ENCODE measurements around the gene SBNO2. TPM values are rescaled to one million over a fixed set of nuclear protein-coding genes. Genes with fewer than 3 reads are reported as not detected.

The SBNO2 gene
- total and polyA plus RNA-seq, 9 of the 15 experiments (the other 6 are each of a cell fraction or from before 2014, with no cell fraction given): 0.01 to 46.2 (median 6.7) TPM

DNA sequence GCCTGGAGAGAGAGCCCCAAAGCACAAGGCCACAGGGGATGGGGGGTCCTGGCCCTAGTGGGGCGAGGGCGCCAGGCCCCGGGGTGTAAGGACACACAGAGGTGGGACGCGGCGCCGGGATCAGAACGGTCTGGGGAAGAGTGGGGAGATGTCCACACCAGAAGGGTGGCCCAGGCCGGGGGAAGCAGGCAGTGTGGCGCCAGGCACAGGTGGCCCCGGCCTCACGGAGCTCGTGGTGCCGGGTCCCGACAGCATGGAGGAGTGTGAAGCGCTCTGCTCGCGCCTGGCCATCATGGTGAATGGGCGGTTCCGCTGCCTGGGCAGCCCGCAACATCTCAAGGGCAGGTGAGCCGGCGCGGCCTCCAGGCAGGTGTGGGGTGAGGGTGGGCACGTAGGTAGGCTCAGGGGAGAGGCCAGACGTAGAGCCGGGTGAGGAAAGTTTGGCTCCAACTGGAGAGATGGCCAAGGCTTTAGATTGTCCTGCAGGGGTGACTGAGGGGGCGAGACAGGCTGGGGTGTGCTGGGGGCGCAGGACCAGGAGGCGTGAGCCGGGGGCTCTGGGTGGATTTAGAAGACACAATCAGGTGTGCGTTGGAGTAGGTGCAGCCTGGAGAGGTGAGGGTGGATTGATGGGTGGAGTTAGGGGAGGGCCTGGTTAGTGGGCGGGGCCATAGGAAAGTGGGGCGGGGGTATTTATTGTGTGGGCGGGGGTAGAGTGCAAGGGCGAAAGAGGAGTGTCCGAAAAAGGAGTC, 110.0 kb downstream of the SBNO2 start (continued):
- peak; percentile 10 for TF ChIP-seq KDM5B (IDR thresholded peaks at IDR 0.05; ENCODE audit: insufficient replicate concordance, low read depth, low read length)
- no peak for TF ChIP-seq ZNF668 (CRISPR knock-in tag; IDR thresholded peaks at IDR 0.05)
- TF ChIP-seq, protein P1, sequence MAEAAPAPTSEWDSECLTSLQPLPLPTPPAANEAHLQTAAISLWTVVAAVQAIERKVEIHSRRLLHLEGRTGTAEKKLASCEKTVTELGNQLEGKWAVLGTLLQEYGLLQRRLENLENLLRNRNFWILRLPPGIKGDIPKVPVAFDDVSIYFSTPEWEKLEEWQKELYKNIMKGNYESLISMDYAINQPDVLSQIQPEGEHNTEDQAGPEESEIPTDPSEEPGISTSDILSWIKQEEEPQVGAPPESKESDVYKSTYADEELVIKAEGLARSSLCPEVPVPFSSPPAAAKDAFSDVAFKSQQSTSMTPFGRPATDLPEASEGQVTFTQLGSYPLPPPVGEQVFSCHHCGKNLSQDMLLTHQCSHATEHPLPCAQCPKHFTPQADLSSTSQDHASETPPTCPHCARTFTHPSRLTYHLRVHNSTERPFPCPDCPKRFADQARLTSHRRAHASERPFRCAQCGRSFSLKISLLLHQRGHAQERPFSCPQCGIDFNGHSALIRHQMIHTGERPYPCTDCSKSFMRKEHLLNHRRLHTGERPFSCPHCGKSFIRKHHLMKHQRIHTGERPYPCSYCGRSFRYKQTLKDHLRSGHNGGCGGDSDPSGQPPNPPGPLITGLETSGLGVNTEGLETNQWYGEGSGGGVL (CRISPR knock-in tag; IDR thresholded peaks at IDR 0.05): no peak
- no peak for TF ChIP-seq ERF (CRISPR knock-in tag; IDR thresholded peaks at IDR 0.05)
- no peak for TF ChIP-seq REST (IDR thresholded peaks at IDR 0.05; ENCODE audit: borderline replicate concordance)
- TF ChIP-seq REST (CRISPR knock-in tag; IDR thresholded peaks at IDR 0.05; ENCODE audit: low read depth): no peak
- TF ChIP-seq PHTF2 (CRISPR knock-in tag; IDR thresholded peaks at IDR 0.05): no peak
- TF ChIP-seq SP2 (IDR thresholded peaks at IDR 0.05; ENCODE audit: extremely low read depth, low read depth, low read length, poor library complexity, severe bottlenecking): no peak
- TF ChIP-seq EP400 (IDR thresholded peaks at IDR 0.05): no peak
- no peak for TF ChIP-seq CBFA2T3 (IDR thresholded peaks at IDR 0.05)
- 0 out of 2 replicates have a peak, but pooled peaks have one; percentile 37 for TF ChIP-seq ZC3H4 (CRISPR knock-in tag; IDR thresholded peaks at IDR 0.05; ENCODE audit: borderline replicate concordance)
- TF ChIP-seq U2AF2 (optimal IDR thresholded peaks at IDR 0.05; ENCODE audit: low read depth, low read length): no peak
- no peak for TF ChIP-seq NFIC (IDR thresholded peaks at IDR 0.05)
- TF ChIP-seq PURB (CRISPR knock-in tag; IDR thresholded peaks at IDR 0.05; ENCODE audit: low read depth): no peak
- no peak for TF ChIP-seq CCNT2 (IDR thresholded peaks at IDR 0.05; ENCODE audit: borderline replicate concordance, extremely low read depth, insufficient read length, low read depth, low read length)
- TF ChIP-seq ARID1B (IDR thresholded peaks at IDR 0.05): no peak
- TF ChIP-seq POLR2G (IDR thresholded peaks at IDR 0.05; ENCODE audit: low read depth, low read length): peak; percentile 81
